SK-N-MC (cell line): ENCODE data around the gene CD4.

Experiments
- DNase-seq: peaks from one replicate; pipeline ENCODE4 v3.0.0-alpha.2; 2011; ENCODE audit warnings: low read depth, low spot score
- H3K27ac ChIP-seq: fragments of 200-600 bp; sonication (generic); 2 replicates; pipeline ENCODE4 v1.5.1; 2016; ENCODE audit warnings: mixed run types
- H3K36me3 ChIP-seq: fragments of 200-600 bp; sonication (generic); 2 replicates; pipeline ENCODE4 v1.6.1; 2017; ENCODE audit warnings: antibody characterized with exemption, low read length, mixed read lengths; ENCODE audit not compliant: insufficient read depth
- H3K4me3 ChIP-seq: fragments of 200-600 bp; sonication (generic); 2 replicates; pipeline ENCODE4 v1.5.1; 2016
- H3K9ac ChIP-seq: fragments of 200-600 bp; sonication (generic); 2 replicates; pipeline ENCODE4 v1.8.0; 2017; ENCODE audit warnings: mixed run types, mixed read lengths; ENCODE audit not compliant: insufficient read length
- H3K9me3 ChIP-seq: fragments of 200-600 bp; sonication (generic); 2 replicates; pipeline ENCODE4 v1.6.1; 2017; ENCODE audit warnings: low read depth, mild to moderate bottlenecking, antibody characterized with exemption, low read length, moderate library complexity, mixed read lengths
- EZH2 ChIP-seq: fragments of 200-600 bp; sonication (generic); IDR thresholded peaks from one replicate; pipeline ENCODE4 v1.6.1; 2017; ENCODE audit warnings: antibody characterized with exemption
- FOXP2 ChIP-seq: optimal IDR thresholded peaks from 2 replicates; pipeline ENCODE3; 2011; ENCODE audit warnings: mild to moderate bottlenecking, moderate library complexity; ENCODE audit not compliant: insufficient read depth; ENCODE audit errors: extremely low read length, control extremely low read depth
- POLR2AphosphoS5 ChIP-seq: IDR thresholded peaks from 2 replicates; pipeline ENCODE4 v1.6.1; 2012; ENCODE audit warnings: mild to moderate bottlenecking, low read depth, low read length, borderline replicate concordance

Gene CD4

DNA sequence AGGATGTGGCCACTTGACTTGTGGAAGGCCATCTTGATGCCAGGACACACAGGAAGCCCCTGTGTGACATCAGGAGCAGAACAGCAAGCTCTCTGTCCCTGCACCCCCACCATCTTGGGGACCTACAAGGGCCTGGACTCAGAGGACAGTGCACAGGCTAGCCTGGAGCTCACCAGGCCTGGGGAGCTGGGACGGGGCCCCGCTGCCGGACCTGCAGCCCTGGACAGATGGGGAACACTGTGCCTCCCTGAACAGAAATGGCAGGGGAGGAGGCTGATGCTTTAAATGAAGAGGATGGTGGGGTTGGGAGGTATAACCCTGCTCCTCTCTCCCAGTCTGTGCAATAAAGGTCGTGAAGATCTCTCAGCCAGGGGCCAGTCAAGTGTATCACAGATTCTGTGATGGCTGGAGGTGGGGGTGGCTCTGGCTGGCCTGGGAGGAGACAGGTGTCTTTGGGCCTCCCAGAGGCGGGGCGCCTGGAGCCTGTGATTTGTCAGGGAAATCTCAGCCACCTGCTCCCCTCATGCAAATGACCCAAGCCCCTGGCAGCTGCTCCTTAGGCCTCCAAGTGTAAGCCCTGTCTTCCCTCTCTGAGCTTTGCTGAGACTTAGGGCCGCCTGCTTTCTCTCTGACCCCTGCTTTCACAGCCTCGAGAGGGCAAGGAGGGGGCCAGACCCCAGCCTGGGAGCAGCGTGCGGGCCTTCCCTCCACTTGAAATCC, 50.3 kb downstream of the CD4 start:
- no peak overlapping the region for H3K4me3 ChIP-seq
- TF ChIP-seq FOXP2 (no peak), EZH2 (no peak), POLR2AphosphoS5 (no peak)
- H3K27ac ChIP-seq = no peak overlapping the region
- H3K9ac ChIP-seq = no peak overlapping the region
- no peaks in the 10 kb centered on the region for H3K9me3 ChIP-seq
- no peaks in the 10 kb centered on the region; the same call in 1 of the 2 replicates for H3K36me3 ChIP-seq
- DNase-seq = no peak

DNA sequence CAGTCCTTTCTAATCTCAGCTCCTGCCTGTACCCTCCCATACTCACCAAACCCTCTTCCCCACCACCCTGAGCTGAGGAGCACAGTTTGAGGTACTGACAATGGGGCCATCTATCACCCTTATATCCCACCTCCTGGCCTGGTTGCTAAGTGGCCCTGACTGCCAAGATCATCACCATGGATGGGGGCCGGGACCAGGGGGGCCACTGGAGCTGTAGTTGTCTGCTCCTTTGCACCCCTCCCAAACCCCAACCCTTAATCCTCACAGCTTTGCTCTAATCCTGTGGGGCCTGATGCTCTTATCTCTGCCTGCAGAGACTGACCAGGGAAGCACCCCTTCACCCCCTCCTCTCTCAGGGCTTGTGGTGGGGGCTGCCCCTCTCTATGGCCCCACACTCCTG, 51.0 kb downstream of the CD4 start:
- Histone ChIP-seq H3K9ac (no peak overlapping the region), H3K36me3 (no peaks in the 10 kb centered on the region; the same call in 1 of the 2 replicates), H3K4me3 (no peak overlapping the region), H3K9me3 (no peaks in the 10 kb centered on the region), H3K27ac (no peak overlapping the region)
- TF ChIP-seq POLR2AphosphoS5 = no peak
- no peak for TF ChIP-seq EZH2
- TF ChIP-seq FOXP2 = no peak
- no peak for DNase-seq

DNA sequence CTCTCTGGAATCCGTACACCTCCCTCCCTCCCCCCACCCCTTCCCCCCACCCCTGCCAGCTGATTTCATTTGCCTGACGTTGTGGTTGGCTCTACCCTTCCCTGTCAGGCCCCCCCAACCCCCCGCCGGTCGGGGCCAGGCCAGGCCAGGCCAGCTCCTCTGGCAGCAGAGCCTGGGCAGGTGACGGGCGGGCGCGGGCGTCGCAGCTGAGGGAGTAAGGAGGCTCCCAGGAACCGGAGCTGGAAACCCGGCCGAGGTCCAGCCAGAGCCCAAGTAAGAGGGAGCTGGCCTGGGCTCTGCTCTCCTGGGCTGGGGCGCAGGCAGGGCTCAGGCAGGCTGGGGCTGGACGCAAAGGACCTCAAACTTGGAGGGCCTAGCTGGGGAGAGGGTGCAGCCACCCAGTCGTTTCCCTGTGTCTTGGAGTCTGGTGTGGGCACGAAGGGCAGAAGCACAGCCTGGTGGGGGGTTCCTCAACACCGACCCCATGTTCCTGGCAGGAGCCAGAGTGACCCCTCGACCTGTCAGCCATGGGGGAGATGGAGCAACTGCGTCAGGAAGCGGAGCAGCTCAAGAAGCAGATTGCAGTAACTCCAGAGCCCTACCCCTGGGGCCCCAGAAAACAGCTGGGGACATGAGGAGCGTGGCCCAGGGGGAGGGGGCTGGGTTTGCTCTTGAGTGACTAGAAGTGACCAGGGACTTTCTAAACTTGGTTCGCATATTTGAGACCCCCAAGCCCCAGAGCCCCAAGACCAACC, 51.6 kb downstream of the CD4 start, which contains the start of gene GNB3:
GNB3 (plus strand) TSS at position 165 of the 755 bp plus-strand sequence; CDS start at position 528, 363 bp downstream.
- TF ChIP-seq POLR2AphosphoS5 (no peak), EZH2 (no peak), FOXP2 (no peak)
- Histone ChIP-seq H3K36me3 (no peaks in the 10 kb centered on the region; the same call in 1 of the 2 replicates), H3K4me3 (no peak within 1 kb of the TSS), H3K9ac (no peak within 1 kb of the TSS), H3K9me3 (no peaks in the 10 kb centered on the region), H3K27ac (no peak within 1 kb of the TSS)
- DNase-seq = no peak

DNA sequence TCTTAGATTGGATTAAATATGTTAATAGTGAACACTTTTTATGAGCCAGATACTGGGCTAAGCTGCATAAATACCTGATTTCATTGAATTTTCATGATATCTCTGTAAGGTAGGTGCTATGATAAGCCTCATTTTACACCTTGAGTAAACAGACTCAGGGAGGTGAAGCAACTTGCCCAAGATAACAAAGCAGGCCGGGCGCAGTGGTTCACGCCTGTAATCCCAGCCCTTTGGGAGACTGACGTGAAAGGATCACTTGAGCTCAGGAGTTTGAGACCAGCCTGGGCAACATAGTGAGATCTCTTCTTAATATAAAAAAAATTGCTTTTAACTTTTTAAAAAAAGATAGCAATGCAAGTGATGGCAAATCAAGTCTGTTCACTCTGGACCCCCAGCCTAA, 52.7 kb downstream of the CD4 start:
- H3K4me3 ChIP-seq = no peak overlapping the region
- peaks cover 7% of the 10 kb centered on the region; the same call in 1 of the 2 replicates for H3K36me3 ChIP-seq
- no peak overlapping the region for H3K9ac ChIP-seq
- no peak overlapping the region for H3K27ac ChIP-seq
- no peaks in the 10 kb centered on the region for H3K9me3 ChIP-seq
- TF ChIP-seq FOXP2 = no peak
- TF ChIP-seq POLR2AphosphoS5 = no peak
- TF ChIP-seq EZH2 = no peak
- DNase-seq = no peak

DNA sequence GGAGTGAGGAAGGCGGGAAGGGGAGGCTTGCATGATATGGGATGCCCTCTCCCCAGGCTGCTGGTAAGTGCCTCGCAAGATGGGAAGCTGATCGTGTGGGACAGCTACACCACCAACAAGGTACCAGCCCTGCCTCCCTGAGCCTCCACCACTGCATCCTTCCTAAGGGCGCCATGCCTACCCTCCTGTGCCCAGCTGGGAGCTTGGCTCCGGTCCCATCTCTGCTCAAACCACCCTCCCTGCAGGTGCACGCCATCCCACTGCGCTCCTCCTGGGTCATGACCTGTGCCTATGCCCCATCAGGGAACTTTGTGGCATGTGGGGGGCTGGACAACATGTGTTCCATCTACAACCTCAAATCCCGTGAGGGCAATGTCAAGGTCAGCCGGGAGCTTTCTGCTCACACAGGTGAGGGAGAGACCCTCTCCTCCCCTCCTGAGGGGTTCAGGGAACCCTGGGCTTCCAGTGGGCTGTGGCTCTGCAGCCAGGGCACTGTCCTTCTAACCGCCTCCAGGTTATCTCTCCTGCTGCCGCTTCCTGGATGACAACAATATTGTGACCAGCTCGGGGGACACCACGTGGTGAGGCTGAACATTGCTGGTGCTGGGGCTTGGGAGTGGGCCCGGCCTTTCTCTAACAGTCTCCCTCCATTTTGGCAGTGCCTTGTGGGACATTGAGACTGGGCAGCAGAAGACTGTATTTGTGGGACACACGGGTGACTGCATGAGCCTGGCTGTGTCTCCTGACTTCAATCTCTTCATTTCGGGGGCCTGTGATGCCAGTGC, 54.0 kb downstream of the CD4 start:
- no peak overlapping the region for H3K4me3 ChIP-seq
- no peaks in the 10 kb centered on the region for H3K9me3 ChIP-seq
- peaks cover 17% of the 10 kb centered on the region for H3K36me3 ChIP-seq
- TF ChIP-seq EZH2 = no peak
- no peak for TF ChIP-seq FOXP2
- no peak for TF ChIP-seq POLR2AphosphoS5
- H3K9ac ChIP-seq = no peak overlapping the region
- H3K27ac ChIP-seq = no peak overlapping the region
- no peak for DNase-seq

DNA sequence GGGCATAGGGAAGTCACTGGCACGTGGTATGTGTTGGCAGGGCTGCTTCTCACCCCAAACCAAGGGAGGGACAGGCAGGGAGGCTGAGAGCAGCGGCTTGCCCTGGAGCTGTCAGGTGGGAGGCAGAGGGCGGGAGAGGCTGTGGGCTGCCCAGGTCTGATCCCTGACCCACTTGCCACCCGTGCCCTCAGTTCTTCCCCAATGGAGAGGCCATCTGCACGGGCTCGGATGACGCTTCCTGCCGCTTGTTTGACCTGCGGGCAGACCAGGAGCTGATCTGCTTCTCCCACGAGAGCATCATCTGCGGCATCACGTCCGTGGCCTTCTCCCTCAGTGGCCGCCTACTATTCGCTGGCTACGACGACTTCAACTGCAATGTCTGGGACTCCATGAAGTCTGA, 56.1 kb downstream of the CD4 start:
- no peak overlapping the region for H3K9ac ChIP-seq
- no peaks in the 10 kb centered on the region for H3K9me3 ChIP-seq
- no peak overlapping the region for H3K4me3 ChIP-seq
- H3K36me3 ChIP-seq = peaks cover 36% of the 10 kb centered on the region
- DNase-seq = no peak
- TF ChIP-seq FOXP2 = no peak
- TF ChIP-seq EZH2 = no peak
- TF ChIP-seq POLR2AphosphoS5 = no peak
- H3K27ac ChIP-seq = no peak overlapping the region

DNA sequence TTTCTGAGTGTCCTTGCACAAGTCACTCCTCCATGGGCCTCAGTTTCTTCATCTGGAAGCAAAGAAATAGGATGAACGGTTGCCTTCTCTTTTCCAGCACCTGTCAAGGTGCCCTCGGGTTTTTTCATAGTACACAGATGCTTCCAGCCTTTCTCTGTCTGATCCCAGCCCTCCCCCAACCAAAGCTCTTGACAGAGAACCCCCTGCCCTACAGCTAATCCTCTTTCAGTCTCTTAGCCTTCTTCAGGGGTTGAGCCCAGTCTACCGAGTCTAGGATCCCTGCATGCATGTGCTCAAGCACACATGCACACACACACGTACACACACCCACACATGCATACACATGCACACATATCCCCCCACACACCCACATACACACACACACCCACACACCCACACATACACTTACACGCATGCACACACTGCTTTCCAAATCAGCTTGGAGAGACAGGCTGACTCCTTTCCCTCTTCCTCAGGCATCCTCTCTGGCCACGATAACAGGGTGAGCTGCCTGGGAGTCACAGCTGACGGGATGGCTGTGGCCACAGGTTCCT, 57.1 kb downstream of the CD4 start:
- no peak overlapping the region for H3K4me3 ChIP-seq

DNA sequence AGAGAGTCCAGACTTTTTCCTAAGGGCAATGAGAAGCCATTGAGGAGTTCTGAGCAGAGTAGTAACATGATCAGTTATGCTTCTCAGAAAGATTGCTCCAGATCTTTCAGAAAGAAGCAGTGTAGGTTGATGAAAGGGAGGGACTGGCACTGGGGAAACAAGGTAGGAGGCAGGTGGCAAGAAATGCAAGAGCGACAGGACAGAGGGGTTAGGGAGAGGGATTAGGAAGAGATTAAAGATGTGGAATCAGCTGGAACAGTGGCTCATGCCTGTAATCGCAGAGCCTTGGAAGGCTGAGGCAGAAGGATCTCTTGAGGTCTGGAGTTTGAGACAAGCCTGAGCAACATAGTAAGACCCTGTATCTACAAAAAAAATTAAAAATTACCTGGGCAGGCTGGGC, 58.3 kb downstream of the CD4 start:
- no peak for TF ChIP-seq EZH2
- TF ChIP-seq FOXP2 = no peak
- no peak for TF ChIP-seq POLR2AphosphoS5
- Histone ChIP-seq H3K9me3 (no peaks in the 10 kb centered on the region), H3K36me3 (peaks cover 36% of the 10 kb centered on the region), H3K4me3 (no peak overlapping the region), H3K27ac (no peak overlapping the region), H3K9ac (no peak overlapping the region)
- DNase-seq = no peak

More for the DNA sequence above, 57.1 kb downstream of the CD4 start:
- H3K36me3 ChIP-seq = peaks cover 36% of the 10 kb centered on the region
- TF ChIP-seq FOXP2 (no peak), POLR2AphosphoS5 (no peak), EZH2 (no peak)
- H3K27ac ChIP-seq = no peak overlapping the region
- no peak overlapping the region for H3K9ac ChIP-seq
- no peak for DNase-seq
- H3K9me3 ChIP-seq = no peaks in the 10 kb centered on the region
